OCI-LY3 (cell line): Measurements from ENCODE around the gene ST3GAL3.

Source experiments
- EZH2phosphoT487 ChIP-seq: fragments of 200-600 bp; shearing (Covaris generic); IDR thresholded peaks from 2 replicates; pipeline ENCODE4 v1.6.1; 2018; ENCODE audit warnings: antibody characterized with exemption, mixed run types, low read depth
- TF ChIP-seq, protein P1 (sequence below): fragments of 200-600, 300-600 bp; sonication (generic); IDR thresholded peaks from 2 replicates; pipeline ENCODE4 v1.5.1; 2014; ENCODE audit warnings: antibody characterized with exemption, low read length, low read depth

DNA sequence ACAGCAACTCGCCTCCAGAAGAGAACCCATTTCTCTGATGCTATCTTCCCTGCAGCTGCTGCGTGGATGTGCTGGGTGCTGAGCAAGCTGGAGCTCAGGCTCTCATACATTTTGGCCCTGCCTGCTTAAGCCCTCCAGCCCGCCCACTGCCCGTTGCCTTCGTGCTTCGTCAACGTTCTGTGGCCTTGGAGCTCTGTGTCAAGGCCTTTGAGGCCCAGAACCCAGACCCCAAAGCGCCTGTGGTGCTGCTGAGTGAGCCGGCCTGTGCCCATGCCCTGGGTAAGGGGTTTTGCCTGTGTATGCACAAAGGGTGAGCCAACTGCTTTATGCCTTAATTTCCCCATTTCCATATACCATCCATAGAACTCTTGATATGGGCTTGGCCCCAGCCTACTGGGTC lies 263.6 kb downstream of the ST3GAL3 start:
- TF ChIP-seq, protein P1, sequence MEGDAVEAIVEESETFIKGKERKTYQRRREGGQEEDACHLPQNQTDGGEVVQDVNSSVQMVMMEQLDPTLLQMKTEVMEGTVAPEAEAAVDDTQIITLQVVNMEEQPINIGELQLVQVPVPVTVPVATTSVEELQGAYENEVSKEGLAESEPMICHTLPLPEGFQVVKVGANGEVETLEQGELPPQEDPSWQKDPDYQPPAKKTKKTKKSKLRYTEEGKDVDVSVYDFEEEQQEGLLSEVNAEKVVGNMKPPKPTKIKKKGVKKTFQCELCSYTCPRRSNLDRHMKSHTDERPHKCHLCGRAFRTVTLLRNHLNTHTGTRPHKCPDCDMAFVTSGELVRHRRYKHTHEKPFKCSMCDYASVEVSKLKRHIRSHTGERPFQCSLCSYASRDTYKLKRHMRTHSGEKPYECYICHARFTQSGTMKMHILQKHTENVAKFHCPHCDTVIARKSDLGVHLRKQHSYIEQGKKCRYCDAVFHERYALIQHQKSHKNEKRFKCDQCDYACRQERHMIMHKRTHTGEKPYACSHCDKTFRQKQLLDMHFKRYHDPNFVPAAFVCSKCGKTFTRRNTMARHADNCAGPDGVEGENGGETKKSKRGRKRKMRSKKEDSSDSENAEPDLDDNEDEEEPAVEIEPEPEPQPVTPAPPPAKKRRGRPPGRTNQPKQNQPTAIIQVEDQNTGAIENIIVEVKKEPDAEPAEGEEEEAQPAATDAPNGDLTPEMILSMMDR = no peak
- no peak for TF ChIP-seq EZH2phosphoT487
